NCI-H1105 treated with DMSO at 0.1 percent for 48 hours (cell line): Measurements from ENCODE around the gene ATP11C.
"Not testable (repeated sequence)": the region's sequence is repeated elsewhere in the genome, so short reads cannot be mapped to it uniquely, and the experiment has no call there.

Experiments
- DNase-seq: peaks from one replicate; lab custom pipeline; 2025; lab: John Stamatoyannopoulos, UW

The ATP11C gene

GRCh38 chrX:139720136-139720535 is 212.7 kb downstream of the ATP11C start:
- no peak for DNase-seq

GRCh38 chrX:139708067-139708466 is 224.8 kb downstream of the ATP11C start, which contains the start of gene MCF2:
Gene MCF2 (minus strand): TSS chrX:139708167. CDS start chrX:139651744, 56,423 bp downstream.
- DNase-seq, result no peak

GRCh38 chrX:139702658-139703057 is 230.2 kb downstream of the ATP11C start:
- no peak for DNase-seq

GRCh38 chrX:139692908-139693307 is 239.9 kb downstream of the ATP11C start:
- DNase-seq, result no peak

- no peak for DNase-seq
These were observed 240.4 kb downstream of the ATP11C start for GRCh38 chrX:139692506-139692849.

GRCh38 chrX:139691843-139692505 is 240.9 kb downstream of the ATP11C start:
- DNase-seq, result no peak

GRCh38 chrX:139691493-139691842 is 241.4 kb downstream of the ATP11C start:
- DNase-seq, result peak; percentile 5

- not testable (repeated sequence) for DNase-seq
These were observed 247.7 kb downstream of the ATP11C start for GRCh38 chrX:139685175-139685574.

- no peak for DNase-seq
These were observed 252.5 kb downstream of the ATP11C start for GRCh38 chrX:139680356-139680755.
